Lower lobe of right lung (tissue), 2 donors: ENCODE results near the gene FUOM. TPM values are rescaled to one million over a fixed set of nuclear protein-coding genes. Genes with fewer than 3 reads are reported as not detected.

Source experiments
- ATAC-seq, 2 donors: fragments of 200-7000 bp; cut with Tn5 transposase; one replicate each; pipeline ENCODE4 v1.9.1; 2020 to 2022; ENCODE audit warnings: mild to moderate bottlenecking in 2 of 2, moderate library complexity in 2 of 2
- DNase-seq: peaks from one replicate; pipeline ENCODE4 v3.0.0-alpha.2; 2020
- H3K27ac ChIP-seq: fragments of 200-600 bp; one replicate; pipeline ENCODE4 v1.8.0; 2022
- H3K27me3 ChIP-seq: fragments of 200-600 bp; one replicate; pipeline ENCODE4 v1.8.0; 2022; ENCODE audit warnings: low read depth
- H3K36me3 ChIP-seq: fragments of 200-600 bp; one replicate; pipeline ENCODE4 v1.8.0; 2022; ENCODE audit warnings: mild to moderate bottlenecking
- H3K4me1 ChIP-seq: fragments of 200-600 bp; one replicate; pipeline ENCODE4 v1.8.0; 2022
- H3K4me3 ChIP-seq: fragments of 200-600 bp; one replicate; pipeline ENCODE4 v1.8.0; 2022; ENCODE audit warnings: mild to moderate bottlenecking
- H3K9me3 ChIP-seq: fragments of 200-600 bp; one replicate; pipeline ENCODE4 v1.8.0; 2022
- CTCF ChIP-seq: fragments of 200-600 bp; IDR thresholded peaks from one replicate; pipeline ENCODE4 v1.8.0; 2022; ENCODE audit warnings: antibody characterized with exemption, mild to moderate bottlenecking
- intact Hi-C: fragments of 100-400 bp; cut with DNase I; formaldehyde crosslinking; loops from one replicate; pipeline ENCODE4 v1.11.0; 2022
- total RNA-seq: library from RNA; stranded (reverse); fragmentation: NEBNext Ultra II Directional; extraction: Animal tissue kit (Norgen Biotek cat#: 25700); gene quantifications from one replicate; pipeline ENCODE4 v1.2.1, GENCODE V29; 2021
- donor health status: DM: no; HTN: yes; CAD: no; lungs with severe emphysema.

Gene FUOM
- total RNA-seq, 1 donor from 2014 or later, result 31.0 TPM

- no peaks in the 10 kb centered on the region for H3K4me1 ChIP-seq
- peaks cover 47% of the 10 kb centered on the region for H3K27me3 ChIP-seq
- no peak overlapping the region for H3K27ac ChIP-seq
- H3K4me3 ChIP-seq, result no peak overlapping the region
- H3K36me3 ChIP-seq, result no peaks in the 10 kb centered on the region
- intact Hi-C loops, result no loop called here
- ATAC-seq (no peak), DNase-seq (no peak)
- H3K9me3 ChIP-seq, result no peaks in the 10 kb centered on the region
- TF ChIP-seq CTCF, result no peak
Measured at GRCh38 chr10:133343558-133343957, 14.3 kb downstream of the FUOM start.

DNA sequence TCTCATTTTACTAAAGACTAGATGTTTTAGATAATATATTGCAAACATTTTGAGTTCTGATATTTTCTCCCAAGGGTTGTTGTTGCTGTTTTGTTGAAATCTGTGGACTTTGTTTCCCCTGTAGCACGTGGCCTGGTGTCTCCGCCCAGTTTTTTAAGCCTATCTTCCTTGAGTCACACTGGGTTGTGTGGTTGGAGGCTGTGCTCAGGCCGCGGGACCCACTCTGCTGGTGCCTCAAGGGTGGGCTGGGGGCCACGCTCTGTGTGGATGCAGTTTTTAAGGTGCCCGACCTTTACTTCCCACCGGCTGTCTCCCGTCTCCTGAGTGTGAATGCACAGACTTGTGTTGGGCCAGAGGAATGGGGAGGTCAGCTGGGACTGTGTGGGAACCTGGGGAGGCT is 14.9 kb downstream of the FUOM start:
- Histone ChIP-seq H3K4me1 (no peaks in the 10 kb centered on the region), H3K4me3 (no peak overlapping the region), H3K9me3 (no peaks in the 10 kb centered on the region), H3K27ac (no peak overlapping the region), H3K27me3 (peaks cover 40% of the 10 kb centered on the region), H3K36me3 (no peaks in the 10 kb centered on the region)
- ATAC-seq, result no peak
- no peak for DNase-seq
- intact Hi-C loops, result no loop called here
- TF ChIP-seq CTCF, result no peak

GRCh38 chr10:133341983-133342382 is 15.8 kb downstream of the FUOM start:
- H3K27me3 ChIP-seq, result peaks cover 32% of the 10 kb centered on the region
- no peaks in the 10 kb centered on the region for H3K9me3 ChIP-seq
- intact Hi-C loops, result no loop called here
- no peaks in the 10 kb centered on the region for H3K36me3 ChIP-seq
- no peak overlapping the region for H3K27ac ChIP-seq
- no peak for TF ChIP-seq CTCF
- H3K4me1 ChIP-seq, result no peaks in the 10 kb centered on the region
- ATAC-seq, result no peak
- no peak overlapping the region for H3K4me3 ChIP-seq
- DNase-seq, result no peak

- intact Hi-C loops, result no loop called here
- Histone ChIP-seq H3K27me3 (peaks cover 40% of the 10 kb centered on the region), H3K4me3 (no peak overlapping the region), H3K9me3 (no peaks in the 10 kb centered on the region), H3K27ac (no peak overlapping the region), H3K36me3 (no peaks in the 10 kb centered on the region), H3K4me1 (peaks cover 19% of the 10 kb centered on the region)
- no peak for TF ChIP-seq CTCF
- DNase-seq (peak; percentile 39), ATAC-seq (no peak)
Measured at GRCh38 chr10:133339708-133340380, 18.0 kb downstream of the FUOM start.

DNA sequence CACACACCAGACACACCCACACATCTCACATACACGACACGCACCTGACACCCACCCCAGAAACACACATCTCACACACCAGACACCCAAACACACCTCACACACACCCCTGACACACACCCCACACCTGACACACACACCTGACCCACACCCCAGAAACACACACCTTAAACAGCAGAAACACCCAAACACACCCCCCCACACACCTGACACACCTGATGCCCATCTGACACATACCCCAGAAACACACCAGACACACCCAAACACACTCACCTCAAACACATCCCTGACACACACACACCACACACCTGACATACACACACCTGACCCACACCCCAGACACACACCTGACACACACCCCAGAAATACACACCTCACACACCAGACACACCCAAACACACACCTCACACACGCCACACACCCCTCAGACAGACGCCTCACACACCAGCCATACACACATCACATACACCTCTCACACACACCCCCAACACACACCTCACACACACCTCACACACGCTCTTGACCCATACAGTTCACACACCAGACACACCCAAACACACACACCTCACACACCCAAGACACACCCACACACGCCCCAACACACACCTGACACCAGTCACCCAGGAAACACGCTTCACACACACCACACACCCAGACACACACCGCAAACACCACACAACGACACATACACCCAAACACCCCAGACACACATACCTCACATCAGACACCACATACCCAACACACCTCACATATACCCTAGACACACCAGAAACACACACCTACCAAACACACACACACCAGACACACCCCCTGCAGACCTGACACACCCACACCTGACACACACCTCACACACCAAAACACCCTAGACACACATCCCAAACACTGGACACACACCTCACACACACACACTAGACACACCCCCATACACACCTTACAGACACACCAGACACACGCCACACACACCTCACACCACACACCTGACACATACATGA is 19.4 kb downstream of the FUOM start:
- Histone ChIP-seq H3K4me3 (no peak overlapping the region), H3K27me3 (peaks cover 39% of the 10 kb centered on the region), H3K27ac (no peak overlapping the region), H3K9me3 (no peaks in the 10 kb centered on the region), H3K4me1 (peaks cover 22% of the 10 kb centered on the region), H3K36me3 (no peaks in the 10 kb centered on the region)
- intact Hi-C loops, result no loop called here
- ATAC-seq, result no peak
- DNase-seq, result no peak
- TF ChIP-seq CTCF, result no peak
